ENCODE results near the gene MYRIP. TPM values are rescaled to one million over a fixed set of nuclear protein-coding genes. Genes with fewer than 3 reads are reported as not detected.
"Not testable (repeated sequence)": the region's sequence is repeated elsewhere in the genome, so short reads cannot be mapped to it uniquely, and the experiment has no call there.

MYRIP gene
- total RNA-seq, 1 donor, result not detected

GRCh38 chr3:40120806-40121205 is 311.4 kb downstream of the MYRIP start:
- no peak overlapping the region for H3K4me3 ChIP-seq (ENCODE audit: low read depth, low read length)
- DNase-seq (ENCODE audit: low read depth), result no peak
- TF ChIP-seq CTCF (IDR thresholded peaks at IDR 0.05; ENCODE audit: insufficient read depth, low read depth, low read length), result no peak

- no peak for TF ChIP-seq CTCF (IDR thresholded peaks at IDR 0.05; ENCODE audit: insufficient read depth, low read depth, low read length)
- no peak for DNase-seq (ENCODE audit: low read depth)
- H3K4me3 ChIP-seq (ENCODE audit: low read depth, low read length), result no peak overlapping the region
Measured at GRCh38 chr3:40124918-40125317, 315.5 kb downstream of the MYRIP start.

GRCh38 chr3:40128166-40128565 is 318.8 kb downstream of the MYRIP start:
- DNase-seq (ENCODE audit: low read depth), result no peak
- no peak overlapping the region for H3K4me3 ChIP-seq (ENCODE audit: low read depth, low read length)
- no peak for TF ChIP-seq CTCF (IDR thresholded peaks at IDR 0.05; ENCODE audit: insufficient read depth, low read depth, low read length)

GRCh38 chr3:40129510-40129909 is 320.1 kb downstream of the MYRIP start:
- no peak for DNase-seq (ENCODE audit: low read depth)
- TF ChIP-seq CTCF (IDR thresholded peaks at IDR 0.05; ENCODE audit: insufficient read depth, low read depth, low read length), result no peak

GRCh38 chr3:40129981-40130380 is 320.6 kb downstream of the MYRIP start:
- H3K4me3 ChIP-seq (ENCODE audit: low read depth, low read length), result no peak overlapping the region
- TF ChIP-seq CTCF (IDR thresholded peaks at IDR 0.05; ENCODE audit: insufficient read depth, low read depth, low read length), result no peak
- no peak for DNase-seq (ENCODE audit: low read depth)

More at GRCh38 chr3:40129510-40129909, 320.1 kb downstream of the MYRIP start:
- no peak overlapping the region for H3K4me3 ChIP-seq (ENCODE audit: low read depth, low read length)

GRCh38 chr3:40130721-40131120 is 321.3 kb downstream of the MYRIP start:
- H3K4me3 ChIP-seq (ENCODE audit: low read depth, low read length), result no peak overlapping the region
- TF ChIP-seq CTCF (IDR thresholded peaks at IDR 0.05; ENCODE audit: insufficient read depth, low read depth, low read length), result no peak
- DNase-seq (ENCODE audit: low read depth), result no peak

- DNase-seq (ENCODE audit: low read depth); H3K4me3 ChIP-seq (ENCODE audit: low read depth, low read length): not testable (repeated sequence)
Measured at GRCh38 chr3:40133886-40134575, 324.6 kb downstream of the MYRIP start.

All from fibroblast of villous mesenchyme (primary cell).